Cardiac ventricle fibroblast (primary cell): ENCODE data around the gene HIPK4. TPM values are rescaled to one million over a fixed set of nuclear protein-coding genes. Genes with fewer than 3 reads are reported as not detected.

Source experiments
- total RNA-seq: library from RNA; depleted of rRNA; stranded (reverse); fragments of >200 nt; gene quantifications from 2 replicates; pipeline ENCODE4 v1.2.3, GENCODE V29; 2015

Gene HIPK4, protein sequence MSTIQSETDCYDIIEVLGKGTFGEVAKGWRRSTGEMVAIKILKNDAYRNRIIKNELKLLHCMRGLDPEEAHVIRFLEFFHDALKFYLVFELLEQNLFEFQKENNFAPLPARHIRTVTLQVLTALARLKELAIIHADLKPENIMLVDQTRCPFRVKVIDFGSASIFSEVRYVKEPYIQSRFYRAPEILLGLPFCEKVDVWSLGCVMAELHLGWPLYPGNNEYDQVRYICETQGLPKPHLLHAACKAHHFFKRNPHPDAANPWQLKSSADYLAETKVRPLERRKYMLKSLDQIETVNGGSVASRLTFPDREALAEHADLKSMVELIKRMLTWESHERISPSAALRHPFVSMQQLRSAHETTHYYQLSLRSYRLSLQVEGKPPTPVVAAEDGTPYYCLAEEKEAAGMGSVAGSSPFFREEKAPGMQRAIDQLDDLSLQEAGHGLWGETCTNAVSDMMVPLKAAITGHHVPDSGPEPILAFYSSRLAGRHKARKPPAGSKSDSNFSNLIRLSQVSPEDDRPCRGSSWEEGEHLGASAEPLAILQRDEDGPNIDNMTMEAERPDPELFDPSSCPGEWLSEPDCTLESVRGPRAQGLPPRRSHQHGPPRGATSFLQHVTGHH
- not detected in 2 replicates for total RNA-seq

DNA sequence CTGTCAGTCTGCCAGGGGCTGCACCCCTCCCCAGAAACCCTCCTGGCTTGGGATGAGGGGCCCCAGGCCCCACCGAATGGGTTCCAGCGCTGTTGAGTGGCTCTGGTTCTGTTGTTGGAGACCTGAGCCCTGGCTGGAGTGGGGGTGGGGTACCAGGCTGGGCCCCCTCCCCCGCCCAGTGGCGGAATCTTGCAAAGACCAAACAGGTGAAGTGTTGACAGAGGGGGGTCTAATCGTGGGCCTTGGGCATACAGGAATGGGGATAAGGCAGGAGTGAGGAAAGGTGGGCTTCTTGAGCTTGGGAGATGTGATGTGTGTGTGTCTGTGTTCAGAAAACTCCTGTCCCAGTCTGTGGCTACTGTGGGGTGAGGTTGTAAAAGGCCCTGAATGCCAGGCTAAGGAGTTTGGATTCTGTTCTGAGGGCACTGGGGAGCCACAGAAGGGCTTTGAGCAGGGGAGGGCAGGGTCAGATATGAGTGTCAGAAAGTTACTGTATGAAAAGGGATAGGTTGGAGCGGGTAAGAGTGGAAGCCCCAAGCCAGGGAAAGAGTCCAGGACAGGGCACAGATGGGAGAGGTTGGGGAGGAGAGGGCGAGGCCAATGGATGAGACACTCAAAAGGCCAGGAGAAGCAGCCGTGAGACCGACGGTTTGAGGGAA, at the start of gene HIPK4:
Gene HIPK4 (minus strand): TSS at position 98 of the 659 bp plus-strand sequence. CDS start 279 bp downstream, outside the sequence.

DNA sequence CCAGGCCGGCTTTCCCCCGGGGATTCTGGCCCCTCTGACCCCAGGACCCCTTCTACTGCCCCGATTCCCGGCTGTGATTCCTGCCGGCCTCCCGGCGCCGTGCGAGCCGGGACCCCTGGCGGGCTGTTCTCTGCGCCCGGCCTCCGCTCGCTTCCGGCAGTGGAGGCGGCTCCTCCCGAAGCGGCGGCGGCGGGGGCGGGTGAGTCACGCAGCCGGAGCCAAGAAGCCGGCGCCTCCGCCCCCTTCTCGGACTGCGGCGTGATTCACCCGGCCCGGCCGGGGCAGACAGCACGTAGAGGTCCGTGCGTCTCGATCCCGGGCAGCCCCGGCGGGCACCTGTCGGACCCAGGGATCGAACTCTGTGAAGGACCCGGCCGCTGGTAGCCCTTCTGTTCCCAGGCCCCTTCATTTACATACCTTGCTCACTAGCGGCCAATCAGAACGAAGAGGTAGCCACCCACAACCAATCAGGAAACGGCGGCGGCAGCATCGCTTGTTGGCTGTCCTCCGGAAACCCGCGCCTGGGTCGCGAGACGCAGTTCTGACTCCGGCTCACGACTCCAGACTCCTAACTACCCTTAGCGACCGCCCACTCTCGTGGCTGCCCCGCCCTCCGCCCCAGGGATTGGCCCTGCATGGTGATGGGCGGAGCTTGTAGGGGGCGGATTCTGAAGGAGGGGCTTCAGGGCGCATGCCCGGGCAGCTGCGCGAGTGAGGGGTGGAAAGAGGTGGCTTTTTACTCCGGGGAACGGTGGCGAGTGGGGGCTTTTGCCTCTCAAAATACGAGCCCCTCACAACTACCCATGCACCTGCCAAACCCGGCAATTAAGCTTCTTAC, 35.7 kb upstream of the HIPK4 start, which contains the start of gene SERTAD1:
Gene SERTAD1 (minus strand): TSS at position 543 of the 838 bp plus-strand sequence. CDS start 2,446 bp downstream, outside the sequence.

DNA sequence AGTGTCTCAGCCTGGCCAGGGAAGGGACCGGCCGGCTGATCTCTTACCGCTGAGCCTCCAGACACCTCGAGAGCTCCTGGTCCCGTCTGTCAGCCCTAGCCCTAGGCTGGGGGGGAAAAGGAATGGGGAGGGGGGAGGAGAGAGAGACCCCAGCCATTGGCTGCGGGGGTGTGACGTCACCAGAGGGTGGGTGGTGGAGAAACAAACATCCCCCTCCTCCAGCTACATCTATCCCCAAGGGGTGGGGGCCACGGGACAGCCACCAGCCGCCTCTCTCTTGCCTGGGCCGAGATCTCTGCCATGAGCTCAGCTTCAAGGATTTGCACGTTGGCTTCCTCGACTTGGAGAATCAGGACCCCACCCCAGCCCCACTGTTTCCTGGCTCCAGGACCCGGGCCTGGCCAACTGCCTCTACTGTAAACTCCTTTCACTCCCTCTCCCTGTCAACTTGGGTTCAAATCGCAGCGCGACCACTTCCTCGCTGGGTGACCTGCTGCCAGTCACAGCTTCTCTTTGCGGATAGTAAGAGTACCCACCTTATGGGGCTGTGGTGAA, 23.4 kb upstream of the HIPK4 start, which contains the start of gene PRX:
Gene PRX (minus strand): TSS at position 88 of the 555 bp plus-strand sequence. CDS start 5,446 bp downstream, outside the sequence.

DNA sequence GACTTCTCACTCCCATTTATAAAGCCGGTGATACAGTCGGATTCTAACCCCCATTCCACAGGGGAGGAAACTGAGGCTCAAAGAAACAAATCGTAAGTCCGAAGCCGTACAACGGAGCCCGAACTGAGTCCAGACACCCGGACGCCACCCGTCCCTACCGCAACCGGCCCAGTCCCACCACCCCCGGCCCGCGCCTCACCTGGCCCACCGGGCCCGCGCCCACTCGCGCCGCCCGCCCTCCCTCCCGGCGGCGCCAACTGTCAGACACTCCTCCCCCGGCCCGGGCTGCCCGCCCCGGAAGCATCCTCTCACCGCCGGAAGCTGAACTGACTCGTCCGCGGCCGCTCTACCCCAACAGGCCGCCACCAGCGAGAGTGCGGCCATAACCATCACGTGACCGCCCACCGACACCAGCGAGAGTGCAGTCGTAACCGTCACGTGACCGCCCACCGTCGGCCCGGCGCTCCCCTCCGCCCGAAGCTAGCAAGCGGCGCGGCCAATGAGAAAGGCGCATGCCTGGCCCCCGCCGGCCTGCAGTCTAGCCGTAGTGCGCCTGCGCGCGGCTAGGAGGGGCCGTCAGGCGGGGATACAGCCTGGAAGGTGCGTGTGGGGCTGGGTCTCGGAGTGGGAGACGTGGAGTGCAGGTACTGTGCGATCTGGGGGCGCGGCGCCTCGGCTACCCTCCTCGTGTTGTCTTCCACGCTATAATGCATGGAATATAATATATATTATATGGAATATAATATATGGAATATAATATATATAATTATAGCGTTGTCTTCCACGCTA, 41.7 kb downstream of the HIPK4 start, which contains the start of the genes C19orf47 and PLD3:
Gene C19orf47 (minus strand): TSS at position 273 of the 789 bp plus-strand sequence. CDS start 6,540 bp downstream, outside the sequence.
Gene PLD3 (plus strand): TSS at position 571 of the 789 bp plus-strand sequence. CDS start 17,789 bp downstream, outside the sequence.

Other genes with a start within 250 kb of the HIPK4 start
- 2.8 and 5.2 TPM in 2 replicates for gene MAP3K10, start 198.8 kb downstream of the HIPK4 start, total RNA-seq
- not detected in 2 replicates for gene TTC9B, start 171.8 kb downstream of the HIPK4 start, total RNA-seq
- gene CCNP, start 163.5 kb downstream of the HIPK4 start, total RNA-seq: 0.39 and 0.56 TPM in 2 replicates
- 63.9 and 67.7 TPM in 2 replicates for gene AKT2, start 104.8 kb downstream of the HIPK4 start, total RNA-seq
- gene C19orf47, start 41.8 kb downstream of the HIPK4 start, total RNA-seq: 14.2 and 17.3 TPM in 2 replicates
- gene PLD3, start 41.5 kb downstream of the HIPK4 start, total RNA-seq: 532 and 562 TPM in 2 replicates
- gene PRX, start 23.2 kb upstream of the HIPK4 start, total RNA-seq: 2.4 and 2.8 TPM in 2 replicates
- 12.7 and 17.2 TPM in 2 replicates for gene SERTAD1, start 35.8 kb upstream of the HIPK4 start, total RNA-seq
- 14.9 and 17.6 TPM in 2 replicates for gene SERTAD3, start 54.2 kb upstream of the HIPK4 start, total RNA-seq
- gene BLVRB, start 75.6 kb upstream of the HIPK4 start, total RNA-seq: 101 and 139 TPM in 2 replicates
- 1.5 and 5.0 TPM in 2 replicates for gene SPTBN4, start 76.8 kb upstream of the HIPK4 start, total RNA-seq
- gene SHKBP1, start 186.7 kb upstream of the HIPK4 start, total RNA-seq: 25.0 and 28.8 TPM in 2 replicates
- 119 and 120 TPM in 2 replicates for gene LTBP4, start 211.2 kb upstream of the HIPK4 start, total RNA-seq